SHP77 (cell line): ENCODE data around the gene ARMH4.
A peak's percentile ranks its signal among the peaks of the same experiment; 100 is the strongest.

Experiments used
- DNase-seq, 2 experiments: peaks; one replicate each; lab custom pipeline; 2025; lab: John Stamatoyannopoulos, UW

ARMH4 gene

DNA sequence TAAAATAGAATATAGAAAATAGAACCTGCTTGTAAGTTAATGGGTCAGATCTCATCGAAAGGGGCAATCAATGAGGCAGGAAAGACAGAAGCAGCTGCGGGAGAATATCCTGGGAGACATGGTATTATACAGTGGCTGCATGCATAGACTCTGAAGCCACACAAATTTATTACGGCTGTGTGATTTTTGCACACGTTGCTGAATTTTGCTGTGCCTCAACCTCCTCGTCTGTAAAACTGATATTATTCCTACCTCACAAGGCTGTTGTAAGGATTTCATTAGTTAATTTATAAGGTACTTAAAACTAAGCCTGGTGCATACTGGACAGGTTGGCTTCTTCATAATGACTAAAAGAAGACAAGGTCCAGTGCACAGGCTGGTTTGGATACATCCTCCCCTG is 52.3 kb downstream of the ARMH4 start:
- no peak for DNase-seq

DNA sequence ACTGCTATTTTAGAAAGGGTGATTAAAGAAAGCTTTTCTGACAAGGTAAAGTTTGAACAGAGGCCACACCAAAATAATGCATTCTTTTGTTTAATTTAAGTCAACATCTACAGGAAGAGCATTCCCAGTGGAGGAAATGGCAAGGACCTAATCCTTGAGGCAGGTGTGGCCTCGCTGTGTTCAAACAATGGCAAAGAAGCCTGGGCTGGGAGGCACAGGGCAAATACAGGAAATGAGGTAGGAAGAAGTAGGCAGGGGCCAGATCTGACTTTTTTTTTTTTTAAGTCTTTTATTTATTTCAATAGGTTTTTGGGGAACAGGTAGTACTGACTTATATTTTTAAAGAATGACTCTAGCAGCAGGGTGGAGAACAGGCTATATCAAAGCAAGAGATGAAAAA is 53.5 kb downstream of the ARMH4 start:
- peak; percentile 90 to 93 for DNase-seq

DNA sequence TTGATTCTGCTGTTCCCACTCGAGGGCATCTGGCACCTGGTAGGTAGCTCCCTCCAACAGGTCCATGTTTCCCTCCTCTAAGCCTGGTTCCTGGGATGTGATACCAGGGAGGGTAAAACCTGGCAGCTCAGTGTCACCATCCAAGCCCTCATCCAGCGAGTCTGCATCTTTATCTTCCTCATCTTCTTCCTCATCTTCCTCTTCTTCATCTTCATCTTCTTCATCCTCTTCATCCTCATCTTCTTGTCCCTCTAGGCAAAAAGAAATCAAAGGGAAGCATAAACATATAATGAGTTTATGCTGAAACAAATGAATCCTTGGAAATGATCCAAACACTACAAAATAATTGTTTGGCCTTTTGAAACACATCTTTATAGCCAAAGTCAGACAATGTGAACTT is 55.3 kb downstream of the ARMH4 start:
- DNase-seq, result no peak

DNA sequence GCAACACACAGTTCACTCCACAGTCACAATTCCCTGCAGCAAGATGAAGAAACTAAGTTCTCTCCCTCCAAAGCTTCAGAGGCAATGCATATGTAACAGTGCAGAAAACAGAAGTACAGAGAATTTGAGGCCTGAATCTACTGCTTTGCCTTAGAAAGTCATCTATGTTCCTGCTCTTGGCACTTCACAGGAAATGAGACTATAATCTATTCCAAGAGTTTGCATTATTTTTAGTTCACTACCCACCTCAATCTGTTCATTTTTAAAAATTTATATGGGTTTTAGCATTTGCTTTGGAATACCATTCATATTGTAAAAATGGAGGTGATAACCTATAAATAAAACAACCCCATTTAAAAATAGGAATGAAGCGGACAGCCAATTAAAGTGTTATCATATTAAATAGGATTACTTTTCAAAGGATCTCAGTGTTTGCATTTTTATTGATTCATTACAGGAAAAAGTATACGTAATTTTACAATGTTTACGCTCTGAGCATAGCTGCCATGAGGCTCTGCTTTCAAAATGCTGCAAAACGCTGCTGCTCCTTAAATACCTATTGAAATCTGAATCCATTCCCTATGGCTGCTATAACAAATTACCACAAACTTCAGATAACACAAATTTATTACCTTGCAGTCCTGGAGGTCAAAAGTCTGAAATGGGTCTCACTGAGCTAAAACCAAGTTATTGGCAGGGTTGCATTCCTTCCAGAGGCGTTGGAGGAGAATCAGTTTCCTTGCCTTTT is 60.0 kb downstream of the ARMH4 start:
- no peak for DNase-seq

DNA sequence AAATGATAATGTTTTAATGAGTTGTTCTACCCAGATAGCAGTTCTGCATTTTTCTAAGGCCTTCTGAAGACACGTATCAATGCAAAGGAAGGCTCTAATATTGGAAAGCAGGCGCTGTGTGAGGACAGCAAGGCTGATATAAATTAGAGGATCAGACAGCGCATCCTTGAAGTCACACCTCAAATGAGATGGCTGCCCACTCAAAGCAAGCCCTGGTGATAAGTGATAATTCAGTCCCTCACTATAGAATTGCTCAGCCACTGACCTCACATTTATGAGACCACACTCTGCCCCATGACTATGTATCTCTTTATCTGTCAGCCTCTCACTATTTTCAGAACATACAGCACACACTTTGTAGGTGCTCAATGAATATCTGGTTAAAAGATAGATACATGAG is 62.4 kb downstream of the ARMH4 start:
- no peak for DNase-seq

DNA sequence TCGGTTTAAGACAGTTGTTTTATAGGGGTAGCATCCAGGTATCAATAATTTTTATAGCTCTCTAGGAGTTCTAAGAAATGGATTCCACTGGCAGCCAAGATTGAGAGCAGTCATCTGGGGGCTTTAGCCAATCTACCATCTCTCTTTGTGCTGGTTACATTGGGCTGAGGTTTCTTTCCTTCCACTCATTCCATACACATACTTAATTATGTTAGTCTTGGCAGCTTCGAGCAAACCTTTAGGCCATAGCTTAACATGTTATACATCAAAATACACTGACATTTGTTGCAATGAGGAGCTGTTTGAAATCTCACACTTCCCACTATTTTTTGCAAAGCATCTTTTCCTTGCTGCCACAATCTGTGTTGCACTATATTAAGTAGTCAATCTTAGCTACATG is 63.1 kb downstream of the ARMH4 start:
- DNase-seq, result no peak

DNA sequence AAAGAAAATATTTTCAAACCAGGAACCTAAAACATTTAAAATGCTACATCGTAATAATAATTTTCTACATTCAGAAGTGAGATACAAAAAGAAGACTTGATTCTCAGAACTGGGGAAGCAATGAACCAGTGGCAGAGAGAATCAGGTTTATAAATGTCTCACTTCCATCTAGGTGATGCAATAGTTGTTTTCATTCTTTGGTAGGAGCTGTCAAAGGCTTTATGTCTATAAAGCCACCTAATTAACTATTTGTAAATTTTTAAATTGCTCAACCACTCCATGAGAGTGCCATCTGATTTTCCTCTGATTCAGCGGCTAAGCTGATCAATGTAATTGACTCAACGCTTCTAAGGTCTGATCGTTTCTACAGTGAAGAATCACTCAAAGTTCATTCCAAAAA is 66.1 kb downstream of the ARMH4 start:
- no peak for DNase-seq

DNA sequence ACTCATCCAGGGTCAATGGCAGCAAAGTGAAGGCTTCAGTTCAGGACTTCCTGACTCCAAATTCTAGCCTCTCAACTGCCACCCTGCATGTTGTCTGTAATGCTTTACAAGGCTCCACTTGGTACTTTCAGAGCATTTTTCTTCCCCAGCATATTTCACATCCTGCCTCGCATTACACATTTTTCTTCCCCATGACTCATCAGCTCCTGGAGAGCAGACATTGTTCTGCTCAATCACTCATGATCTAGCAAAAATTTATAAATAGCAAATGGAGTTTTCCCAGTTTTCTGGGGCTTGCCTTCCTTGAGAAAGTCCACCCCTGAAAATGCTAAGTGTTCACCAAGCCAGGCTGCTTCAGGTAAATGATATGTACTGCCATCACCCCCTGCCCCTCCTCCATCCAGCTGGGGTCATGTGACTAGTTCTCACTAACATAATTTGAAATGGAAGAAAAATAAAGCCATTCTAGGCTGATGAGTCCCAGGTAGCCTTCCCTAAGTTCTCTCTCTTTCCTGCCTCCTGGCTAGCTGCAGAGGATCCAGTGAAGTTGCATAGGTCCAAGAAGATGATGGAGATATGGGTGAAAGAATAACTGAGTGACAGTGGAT is 69.4 kb downstream of the ARMH4 start:
- DNase-seq, result no peak

DNA sequence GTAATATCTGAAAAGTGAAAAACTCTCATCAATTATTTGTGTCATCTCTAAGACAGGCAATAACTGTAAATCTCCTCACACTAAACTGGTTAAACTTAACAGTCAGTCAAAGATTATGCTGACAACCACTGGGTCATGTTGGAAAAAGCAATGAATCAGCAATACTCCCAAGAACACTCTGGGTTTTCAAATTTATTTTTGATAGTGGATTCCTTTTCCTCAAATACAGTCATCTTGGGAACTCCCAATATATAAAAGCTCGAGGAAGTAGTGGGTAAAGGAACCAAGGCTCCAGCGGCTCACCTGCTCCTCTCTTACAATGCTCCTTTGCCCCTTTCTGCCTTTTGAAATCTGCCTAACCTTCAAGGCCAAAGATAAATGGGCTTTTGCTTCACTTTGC is 70.0 kb downstream of the ARMH4 start:
- no peak for DNase-seq

DNA sequence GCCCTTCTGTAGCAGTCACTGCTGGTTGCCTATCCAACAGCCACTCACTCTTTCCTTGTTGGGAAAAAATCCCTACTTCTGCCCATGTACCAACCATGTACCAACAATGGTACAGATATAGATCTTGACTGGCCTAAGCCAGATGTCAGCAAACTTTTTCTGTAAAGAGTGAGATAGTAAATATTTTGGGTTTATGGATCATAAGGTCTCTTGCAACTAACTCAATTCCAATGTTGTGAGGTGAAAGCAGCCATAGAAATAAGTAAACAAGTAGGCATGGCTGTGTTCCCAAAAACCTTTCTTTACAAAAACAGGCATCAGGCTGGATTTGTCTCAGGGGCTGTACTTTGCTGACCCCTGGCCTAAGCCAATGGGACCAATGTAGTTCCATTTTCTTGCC is 73.5 kb downstream of the ARMH4 start:
- no peak for DNase-seq

DNA sequence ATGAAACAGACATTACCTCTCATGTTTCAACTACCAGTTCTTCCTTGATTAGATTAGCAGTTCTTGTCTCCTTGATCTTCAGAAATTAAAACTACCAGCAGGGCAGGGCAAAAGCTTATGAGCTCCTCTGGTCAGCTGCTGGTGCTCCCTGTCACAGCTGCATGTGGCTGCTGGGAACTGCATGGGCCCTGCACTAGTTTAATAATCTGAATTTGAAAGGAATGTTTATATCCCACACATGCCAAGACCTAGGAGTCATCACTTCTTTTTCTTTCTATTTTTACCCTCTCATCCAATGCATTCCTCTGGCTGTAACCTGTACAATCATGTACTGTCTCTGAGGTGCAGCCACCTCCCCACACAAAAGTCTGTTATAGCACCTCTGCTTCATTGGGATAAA is 73.9 kb downstream of the ARMH4 start:
- no peak for DNase-seq

DNA sequence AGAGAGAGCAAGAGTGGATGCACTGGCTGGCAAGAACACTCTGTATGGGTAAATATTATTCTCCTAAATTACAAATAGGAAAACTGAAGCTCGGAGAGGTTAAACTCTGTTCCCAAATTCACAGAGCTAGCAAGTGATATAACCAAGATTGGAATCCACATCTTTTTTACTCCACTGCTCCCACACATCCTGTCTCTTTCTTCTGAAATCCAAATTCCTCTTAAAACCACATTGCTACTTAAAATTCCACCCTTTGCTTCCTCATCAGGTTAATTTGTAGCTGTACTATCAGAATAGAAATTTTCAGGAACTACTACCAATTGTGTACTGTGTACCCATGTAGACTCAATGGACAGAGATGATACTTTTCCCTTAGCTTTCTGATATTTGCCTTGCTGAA is 74.4 kb downstream of the ARMH4 start:
- DNase-seq, result no peak

DNA sequence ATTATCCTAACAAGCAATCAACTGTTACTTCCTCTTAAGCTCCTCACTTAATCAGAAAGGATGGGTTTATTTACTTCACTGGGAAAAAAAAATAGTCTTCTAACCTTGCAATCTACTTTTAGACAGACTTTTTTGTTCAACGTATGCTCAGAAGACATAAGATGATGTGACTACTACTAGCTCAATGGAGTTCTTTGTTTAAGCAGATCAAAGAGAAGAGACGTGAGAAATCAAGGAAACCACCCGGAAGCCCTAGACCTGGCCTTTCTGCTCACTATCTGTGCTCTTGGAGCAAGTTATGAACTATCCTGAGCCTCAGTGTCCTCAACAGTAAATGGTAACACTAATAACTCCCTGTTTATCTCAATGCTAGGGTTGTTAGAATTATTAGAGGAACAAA is 78.5 kb downstream of the ARMH4 start:
- no peak for DNase-seq

DNA sequence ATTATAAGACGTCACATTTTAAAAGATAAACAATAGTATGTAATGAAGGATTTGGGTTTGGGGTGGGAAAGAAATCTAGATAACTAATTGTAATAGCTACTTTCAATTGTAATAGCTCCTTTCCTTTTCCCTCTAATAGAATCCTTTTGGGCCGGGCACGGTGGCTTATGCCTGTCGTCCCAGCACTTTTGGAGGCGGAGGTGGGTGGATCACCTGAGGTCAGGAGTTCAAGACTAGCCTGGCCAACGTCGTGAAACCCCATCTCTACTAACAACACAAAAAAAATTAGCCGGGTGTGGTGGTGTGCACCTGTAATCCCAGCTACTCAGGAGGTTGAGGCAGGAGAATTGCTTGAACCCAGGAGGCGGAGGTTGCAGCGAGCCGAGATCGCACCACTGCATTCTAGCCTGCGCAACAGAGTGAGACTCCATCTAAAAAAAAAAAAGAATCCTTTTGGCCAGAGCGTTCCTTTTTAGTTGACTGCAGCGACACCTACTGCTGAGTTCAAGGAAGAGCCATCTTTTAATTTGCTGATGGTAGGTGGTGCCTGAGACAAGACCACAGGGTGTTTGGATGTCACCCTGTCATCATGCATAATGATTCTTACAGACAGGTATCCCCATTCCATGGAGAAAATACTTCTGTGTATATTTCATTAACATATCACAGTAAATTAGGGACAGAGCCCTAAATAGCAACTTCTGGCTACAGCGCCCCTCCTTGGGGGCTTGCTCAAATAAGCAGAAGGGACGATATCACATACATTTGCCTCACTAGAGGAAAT is 79.5 kb downstream of the ARMH4 start:
- peak; percentile 48 to 71 for DNase-seq

DNA sequence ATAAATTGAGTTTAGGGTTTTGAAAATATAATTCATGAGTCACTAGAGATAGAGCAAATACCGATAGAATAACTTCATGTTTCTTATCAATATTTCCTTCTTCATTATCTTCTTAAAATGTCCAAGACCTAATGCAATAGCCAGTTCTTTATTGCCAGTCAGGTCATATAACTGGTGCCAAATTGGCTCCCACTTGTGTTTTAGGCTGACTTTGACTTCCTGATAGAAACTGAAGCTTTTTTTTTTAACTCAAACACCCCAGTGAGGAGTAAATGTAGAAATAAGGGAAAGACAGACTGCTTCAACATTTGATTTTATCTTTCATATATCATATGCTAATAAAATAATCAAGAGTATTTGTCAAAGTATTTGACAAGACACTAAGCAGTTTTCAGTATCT is 80.7 kb downstream of the ARMH4 start:
- DNase-seq, result no peak

DNA sequence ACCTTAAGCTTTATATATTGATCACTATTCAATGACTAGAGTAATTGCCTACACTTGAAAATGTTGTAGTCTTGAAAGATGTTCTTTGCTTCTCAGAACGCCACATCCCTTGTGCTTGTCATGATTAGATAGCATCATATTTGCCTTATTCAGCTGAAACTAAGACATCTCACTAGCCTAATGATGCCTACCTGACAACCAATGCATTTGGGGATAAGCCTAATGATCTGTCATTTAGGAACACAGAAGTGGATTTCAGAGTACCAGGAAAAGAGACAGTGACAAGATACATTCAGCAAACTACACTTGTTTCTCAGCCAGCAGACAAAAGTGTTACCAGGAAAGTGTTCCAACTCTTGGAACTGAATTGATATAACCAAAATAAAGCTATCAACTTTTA is 83.7 kb downstream of the ARMH4 start:
- DNase-seq, result no peak

DNA sequence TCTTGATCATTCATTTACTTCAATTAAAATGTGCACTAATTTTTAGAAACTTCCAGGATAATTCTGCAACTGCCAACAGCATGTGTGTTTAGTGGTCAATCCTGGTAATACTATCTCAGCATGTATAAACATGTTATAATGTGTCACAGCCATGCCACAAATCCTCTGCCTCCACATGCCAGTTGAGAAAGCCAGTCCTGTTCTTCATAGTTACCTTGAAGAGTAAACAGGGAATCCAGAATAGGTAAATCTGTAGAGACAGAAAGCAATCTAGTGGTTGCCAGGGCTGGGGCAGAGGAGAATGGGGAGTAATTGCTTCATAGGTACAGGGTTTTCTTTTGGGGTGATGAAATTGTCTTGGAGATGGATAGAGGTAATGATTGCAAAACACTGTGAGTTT is 85.9 kb downstream of the ARMH4 start:
- no peak for DNase-seq

DNA sequence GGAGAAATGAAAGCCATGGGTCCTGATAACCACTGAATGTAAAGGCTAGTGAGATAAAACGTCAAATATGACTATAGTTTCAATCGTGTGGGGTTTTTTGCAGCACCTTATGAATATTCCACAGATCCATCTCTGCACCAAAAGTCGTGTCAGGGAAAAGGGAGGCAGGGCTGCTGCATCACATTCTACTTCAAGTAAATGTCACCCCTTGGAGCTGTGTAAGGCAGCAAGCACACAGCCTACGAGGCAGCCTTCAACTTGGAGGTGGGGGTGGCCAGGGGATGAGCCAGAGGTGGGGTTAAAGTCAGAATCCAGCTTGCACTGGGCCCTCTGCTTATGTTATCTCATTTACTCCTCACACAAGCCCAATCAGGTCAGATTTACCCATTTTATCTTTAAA is 90.4 kb downstream of the ARMH4 start:
- no peak for DNase-seq

DNA sequence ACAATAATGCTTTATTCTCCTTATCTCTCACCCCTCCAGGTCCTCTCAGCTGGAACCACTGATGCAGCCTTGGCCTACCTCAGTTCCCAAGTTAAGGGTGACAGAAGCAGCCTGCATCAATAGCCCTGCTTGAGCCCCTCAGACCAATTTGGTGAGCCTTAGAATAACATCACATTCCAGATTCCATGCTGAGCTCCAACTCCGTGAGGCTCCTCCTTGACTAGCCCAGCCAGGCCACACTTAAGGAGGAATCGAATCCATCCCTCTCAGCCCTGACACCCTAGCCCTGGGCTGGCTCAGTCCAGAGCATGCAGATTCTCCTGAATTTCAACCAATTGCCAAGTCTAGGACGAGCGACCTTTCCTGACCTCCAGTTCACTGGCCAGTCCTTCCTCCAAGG is 91.1 kb downstream of the ARMH4 start:
- no peak for DNase-seq

DNA sequence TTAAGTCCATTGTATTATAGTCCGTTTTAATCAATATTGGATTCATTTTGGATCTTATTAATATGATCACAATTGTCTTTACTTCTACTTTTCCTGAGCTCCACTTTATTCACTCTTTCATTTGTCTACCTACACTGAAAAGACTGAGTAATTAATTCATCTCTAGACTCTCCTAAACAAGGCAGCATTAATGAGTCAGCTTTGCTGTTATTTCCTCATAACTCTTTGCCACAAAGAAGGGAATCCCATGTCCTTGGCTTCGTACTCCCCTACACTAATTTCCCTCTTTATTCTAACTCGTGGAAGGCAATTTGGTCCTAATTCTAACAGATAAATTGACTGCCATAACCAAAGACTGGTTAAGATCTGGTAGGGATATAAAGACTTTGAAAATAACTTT is 91.9 kb downstream of the ARMH4 start:
- no peak for DNase-seq

DNA sequence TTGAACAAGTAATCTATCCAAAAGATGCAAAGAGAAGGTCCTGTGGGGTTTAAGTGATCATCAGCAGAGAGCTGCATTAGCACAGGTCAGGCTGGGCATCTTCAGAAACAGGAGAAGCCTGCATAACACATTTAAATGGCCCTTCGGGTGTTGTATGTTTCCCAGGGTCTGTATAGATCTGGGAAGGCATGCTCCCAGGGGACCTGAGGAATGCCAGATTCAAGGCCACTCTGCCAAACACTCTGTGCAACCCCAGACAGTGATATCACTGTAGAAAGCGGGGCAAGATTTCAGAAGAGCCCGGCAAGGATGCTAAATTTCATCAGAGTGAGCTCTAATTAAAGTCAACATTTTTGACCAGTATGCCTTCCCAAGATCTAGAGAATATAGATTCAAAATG is 92.9 kb downstream of the ARMH4 start:
- DNase-seq, result no peak

DNA sequence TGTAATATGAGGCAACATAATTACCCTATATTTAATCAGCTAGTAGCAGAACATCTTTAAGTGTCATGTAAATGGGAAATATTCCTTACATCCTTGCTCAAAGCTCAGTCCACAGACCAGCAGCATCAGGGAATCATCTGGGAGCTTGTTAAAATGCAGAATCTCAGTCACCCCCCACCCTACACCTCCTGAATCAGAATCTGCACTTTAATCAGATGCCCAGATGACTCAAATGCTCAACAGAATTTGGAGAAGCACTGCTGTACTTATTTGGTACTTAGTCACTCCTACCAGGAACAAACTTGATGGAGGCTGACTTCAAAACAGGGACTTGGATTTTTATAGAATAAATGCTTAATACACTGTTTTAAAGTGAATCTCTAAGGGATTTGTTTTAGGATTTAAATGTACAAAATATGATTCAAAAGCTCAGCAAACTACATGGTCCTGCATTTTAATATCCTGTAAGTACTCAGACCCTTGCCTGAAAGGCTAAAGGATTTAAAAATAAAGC is 96.5 kb downstream of the ARMH4 start:
- DNase-seq, result no peak

DNA sequence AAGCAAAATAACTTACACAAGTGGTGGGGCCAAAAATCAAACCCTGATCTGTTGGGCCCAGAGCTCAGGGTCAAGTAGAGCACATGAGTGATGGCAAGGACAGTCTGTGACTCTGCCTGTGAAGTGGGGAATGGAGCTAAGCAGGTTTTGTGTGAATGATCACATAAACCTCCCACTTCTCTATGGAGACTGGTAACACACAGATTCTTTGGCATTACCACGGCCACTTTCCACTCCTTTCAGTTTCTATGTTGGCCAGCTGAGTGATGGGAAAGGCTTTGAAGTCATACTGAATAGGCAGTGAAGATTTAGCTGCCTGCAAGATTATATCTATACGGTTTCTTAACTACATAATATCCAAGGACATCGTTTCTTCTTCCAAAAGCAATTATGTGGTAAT is 97.9 kb downstream of the ARMH4 start:
- no peak for DNase-seq
